HG03565 (cell line): ENCODE results near the gene MAPKAPK2.
"Not testable (repeated sequence)": the region's sequence is repeated elsewhere in the genome, so short reads cannot be mapped to it uniquely, and the experiment has no call there.

ENCODE experiments used
- ATAC-seq: cut with Tn5 transposase; IDR thresholded peaks from one replicate; pipeline ENCODE4 v1.9.1; 2021; ENCODE audit warnings: mild to moderate bottlenecking, moderate library complexity; ENCODE audit not compliant: unreplicated experiment

The MAPKAPK2 gene

DNA sequence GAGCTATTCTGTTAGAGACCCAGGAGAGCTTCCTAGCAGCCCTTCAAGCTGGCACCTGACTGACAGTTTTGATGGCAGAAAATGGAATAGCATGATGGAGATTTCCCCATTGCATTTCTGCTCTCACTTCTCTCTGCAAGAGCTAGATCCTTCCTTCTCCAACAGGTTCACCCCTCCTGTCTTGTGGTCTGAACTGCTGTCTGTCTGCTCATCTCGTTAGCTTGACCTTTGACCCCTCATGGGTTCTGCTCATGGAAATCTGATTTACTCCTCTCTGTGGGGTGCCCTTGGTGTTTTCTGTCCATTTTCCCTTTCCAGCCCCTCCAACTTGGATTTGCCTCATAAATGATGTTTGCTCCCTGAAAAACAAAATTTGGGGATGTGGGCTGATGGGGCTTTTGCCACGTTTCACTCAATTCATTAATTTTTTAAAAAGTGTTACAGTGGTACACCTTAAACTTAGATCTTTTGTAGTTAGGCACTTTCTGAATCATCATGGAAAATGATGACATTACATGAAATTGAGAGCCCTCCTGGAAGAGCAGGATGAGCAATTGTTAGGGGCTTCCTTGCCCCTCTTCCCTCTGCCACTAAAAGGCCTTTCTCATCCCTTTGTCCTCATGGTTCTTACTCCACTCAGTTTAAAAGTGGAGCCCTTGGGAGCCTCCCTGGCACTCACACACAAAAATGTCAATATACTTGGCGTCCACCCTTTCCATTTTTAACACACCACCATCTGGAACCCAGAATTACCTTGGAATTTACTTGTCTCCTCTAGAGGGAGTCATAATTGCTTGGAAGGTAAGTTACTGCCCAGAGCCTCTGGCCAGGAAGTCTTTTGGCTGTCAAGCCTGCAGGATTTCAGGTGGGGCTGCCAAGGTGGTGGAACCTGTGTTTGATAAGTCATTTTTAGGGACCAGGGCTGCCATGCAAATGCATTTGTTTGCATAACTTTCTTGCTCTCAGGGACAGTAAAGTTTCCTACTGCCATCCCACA is 54.0 kb downstream of the MAPKAPK2 start:
- ATAC-seq, result no peak

DNA sequence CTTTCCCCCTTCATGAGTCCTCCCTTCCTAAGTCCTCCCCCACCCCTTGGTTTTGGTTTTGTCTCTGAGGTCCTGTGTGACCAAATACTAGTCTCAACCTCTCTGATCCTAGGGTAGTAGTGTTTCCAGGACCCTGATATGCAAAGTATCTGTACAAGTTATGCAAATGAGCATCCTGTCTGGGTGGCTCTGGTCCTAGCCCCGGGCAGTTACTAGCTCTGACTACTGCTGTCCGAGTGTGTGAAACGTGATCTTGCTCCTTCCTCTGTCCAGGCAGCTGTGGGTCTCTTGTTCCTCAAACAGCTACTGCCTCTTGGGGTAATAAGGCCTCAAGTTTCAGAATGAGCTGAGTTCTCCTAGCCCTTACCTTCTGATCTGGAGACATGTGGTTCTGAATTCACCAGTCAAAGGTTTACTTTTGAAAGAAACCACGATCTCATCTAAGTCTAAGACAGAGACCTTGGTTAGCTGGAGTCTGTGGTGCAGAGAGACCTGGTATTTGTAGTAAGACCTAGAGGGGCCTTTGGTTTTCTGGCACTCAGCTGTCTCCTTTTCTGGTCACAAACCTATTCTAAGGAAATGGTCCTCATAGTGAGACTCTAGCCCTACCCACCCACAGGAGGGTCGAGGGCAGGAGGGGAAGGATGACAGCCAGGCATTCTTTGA is 54.8 kb downstream of the MAPKAPK2 start:
- ATAC-seq, result peak; percentile 74

DNA sequence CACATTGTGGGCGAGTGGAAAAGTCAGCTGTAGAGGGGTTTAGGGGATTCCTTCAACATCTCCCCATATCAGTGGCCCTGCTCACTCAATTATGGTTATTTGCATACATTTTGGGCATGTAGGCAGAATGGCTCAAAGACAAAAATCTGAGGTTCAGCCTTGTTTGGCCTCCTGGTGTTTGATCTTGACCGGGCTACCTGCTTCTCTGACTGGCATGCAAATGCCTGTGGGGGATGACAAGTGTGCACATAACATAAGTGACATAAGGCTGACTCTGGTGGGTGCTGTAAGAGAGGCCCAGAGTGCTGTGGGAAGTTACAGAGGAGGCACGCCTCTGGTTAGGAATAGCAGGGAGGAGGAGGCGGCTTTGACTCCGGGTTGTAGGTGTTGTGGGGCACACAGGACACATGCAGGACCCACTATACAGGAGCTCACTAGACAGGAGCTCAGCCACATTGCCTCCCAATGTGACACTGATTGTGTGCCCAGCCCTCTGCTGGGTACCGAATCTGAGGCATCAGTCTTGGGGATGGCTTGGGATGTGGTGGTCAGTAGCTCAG is 56.5 kb downstream of the MAPKAPK2 start:
- no peak for ATAC-seq

DNA sequence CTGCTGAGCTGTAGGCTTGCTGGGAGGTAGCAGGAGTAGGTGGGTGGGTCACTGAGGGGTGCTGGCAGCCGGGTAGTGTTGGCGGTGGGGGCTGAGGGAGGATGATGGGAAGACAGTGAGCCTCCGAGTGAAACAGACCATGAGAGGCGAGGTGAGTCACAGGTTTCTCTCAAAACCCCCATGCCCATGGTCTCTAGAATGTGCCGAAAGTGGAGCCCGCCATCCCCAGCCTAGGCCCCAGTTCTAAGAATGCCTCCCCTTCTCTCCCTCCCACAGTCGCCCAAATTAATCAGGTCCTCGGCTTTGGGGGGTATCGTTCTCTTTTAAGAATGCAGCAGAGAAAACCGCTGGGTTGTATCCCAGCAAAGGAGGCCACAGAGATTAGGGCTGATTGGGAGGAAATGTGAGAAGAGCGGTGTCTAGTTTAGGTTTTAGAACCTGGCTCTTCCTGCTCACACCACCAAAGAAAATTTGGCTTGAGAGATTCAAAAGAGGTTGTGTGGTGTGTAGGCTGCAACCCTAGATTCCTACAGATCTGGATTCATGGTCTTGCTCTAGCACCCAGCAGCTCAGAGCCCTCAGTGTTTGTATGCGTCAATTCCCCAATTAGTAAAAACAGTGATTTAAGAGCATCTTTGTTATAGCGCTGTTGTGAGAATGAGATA is 58.1 kb downstream of the MAPKAPK2 start:
- no peak for ATAC-seq

DNA sequence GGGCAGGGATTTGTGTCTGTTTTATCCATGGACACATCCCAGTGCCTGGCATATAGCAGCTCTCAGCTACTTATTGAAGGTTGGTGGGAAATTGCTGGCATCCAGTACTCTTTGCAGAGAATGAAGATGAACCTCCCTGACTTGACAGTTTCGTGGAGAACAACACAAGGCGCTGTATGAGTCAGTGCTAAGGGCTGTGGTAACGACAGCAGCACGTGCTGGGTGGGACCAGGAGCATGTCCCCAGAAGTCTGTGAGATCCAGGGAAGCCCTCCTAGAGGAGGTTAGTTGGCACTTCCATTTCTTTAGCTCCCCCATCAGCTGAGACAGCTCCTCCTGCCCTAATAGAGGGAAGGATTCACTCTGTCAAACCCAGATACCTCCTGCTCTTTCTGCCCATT is 60.0 kb downstream of the MAPKAPK2 start:
- ATAC-seq, result no peak

DNA sequence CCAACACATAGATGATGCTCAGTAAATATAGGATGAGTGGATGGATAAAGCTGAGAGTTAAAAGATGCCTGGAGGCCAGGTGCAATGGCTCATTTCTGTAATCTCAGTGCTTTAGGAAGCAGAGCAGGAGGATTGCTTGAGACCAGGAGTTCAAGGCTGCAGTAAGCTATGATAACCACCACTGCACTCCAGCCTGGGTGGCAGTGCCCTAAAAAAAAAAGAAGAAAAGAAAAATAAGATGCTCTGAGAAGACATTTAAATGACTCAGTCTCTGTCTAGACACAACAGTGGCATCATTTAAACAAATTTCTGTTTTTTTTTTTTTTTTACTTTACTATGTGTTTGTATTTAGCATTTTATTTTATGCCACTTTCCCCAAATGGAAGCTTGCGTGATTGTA is 60.6 kb downstream of the MAPKAPK2 start:
- no peak for ATAC-seq

DNA sequence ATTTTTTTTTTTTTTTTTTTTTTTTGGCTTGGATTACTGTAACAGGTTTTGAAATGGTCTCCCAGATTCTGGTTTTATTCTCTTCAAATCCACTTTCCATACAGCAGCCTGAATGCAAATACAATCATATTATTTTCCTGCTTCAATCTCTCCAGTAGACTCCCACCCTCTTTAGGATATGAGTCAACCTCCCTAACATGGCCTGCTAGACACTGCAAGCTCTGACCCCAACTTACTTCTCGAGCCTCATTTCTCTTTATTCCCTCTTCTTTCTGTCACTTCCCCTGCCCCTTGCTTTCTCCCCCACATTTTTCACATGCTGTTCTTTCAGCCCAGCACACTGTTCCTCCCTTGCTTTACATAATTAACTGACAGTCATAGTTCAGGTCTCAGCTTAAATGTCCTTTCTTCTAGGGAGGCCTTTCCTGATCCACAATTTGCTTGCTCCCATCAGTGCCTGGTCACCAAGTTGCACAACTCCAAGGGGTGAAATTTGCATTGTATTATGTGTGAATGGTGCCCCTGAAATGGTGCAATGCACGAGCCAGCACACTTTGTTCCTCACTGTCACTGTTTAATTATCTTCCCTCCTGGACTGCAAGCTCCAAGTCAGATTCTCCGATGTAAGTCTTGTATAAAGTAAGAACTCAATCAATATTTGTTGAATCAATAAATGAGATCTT is 63.8 kb downstream of the MAPKAPK2 start:
- ATAC-seq, result no peak

DNA sequence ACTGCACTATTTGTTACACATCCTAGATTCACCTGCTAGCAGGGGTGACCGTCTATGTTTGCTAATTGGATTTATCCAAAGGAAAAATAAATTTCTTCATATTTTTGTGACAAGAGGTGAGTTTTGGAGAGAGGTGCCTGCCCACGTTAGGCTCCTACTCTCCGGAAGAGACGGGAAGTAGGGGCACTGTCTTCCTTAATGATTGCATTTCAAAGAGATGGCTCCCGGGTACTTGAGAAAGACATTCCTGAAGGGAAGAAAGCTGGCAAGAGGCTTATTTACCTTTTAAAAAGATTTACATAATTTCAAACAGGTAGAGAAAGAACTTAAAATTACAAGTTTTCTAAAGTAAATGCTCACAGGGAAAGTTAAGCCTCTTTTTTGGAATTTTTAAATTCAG is 67.2 kb downstream of the MAPKAPK2 start:
- ATAC-seq, result no peak

DNA sequence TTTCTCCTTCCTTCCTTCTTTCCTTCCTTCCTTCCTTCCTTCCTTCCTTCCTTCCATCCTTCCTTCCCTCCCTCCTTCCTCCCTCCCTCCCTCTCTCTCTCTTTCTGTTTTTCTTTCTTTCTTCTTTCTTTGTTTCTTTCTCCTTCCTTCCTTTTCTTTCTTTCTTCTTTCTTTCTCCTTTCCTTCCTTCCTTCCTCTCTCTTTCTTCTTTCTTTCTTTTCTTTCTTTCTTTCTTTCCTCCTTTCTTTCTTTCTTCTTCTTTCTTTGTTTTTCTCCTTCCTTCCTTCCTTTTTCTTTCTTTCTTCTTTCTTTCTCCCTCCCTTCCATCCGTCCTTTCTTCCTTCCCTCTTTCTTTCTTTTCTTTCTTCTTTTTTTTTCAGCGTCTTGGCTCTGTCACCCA is 67.8 kb downstream of the MAPKAPK2 start:
- ATAC-seq, result no peak

DNA sequence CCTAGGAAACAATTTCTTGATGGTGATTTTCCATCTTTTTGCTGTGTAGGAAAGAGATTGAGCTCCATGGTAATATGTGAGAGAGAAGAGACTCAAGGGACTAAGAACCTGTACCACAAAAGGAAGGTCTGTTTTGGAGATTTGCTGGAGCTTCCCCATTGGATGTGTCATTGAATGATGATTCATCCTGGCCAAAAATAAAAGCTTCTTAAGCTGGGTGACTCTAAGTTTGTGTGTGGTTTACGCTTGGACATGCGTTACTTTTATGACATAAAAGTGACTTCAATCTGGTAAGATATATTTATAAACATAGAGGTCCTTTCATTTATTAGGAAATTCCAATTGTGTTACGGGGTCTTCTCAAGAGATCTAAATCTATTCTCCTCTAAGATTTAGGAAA is 68.4 kb downstream of the MAPKAPK2 start:
- no peak for ATAC-seq

DNA sequence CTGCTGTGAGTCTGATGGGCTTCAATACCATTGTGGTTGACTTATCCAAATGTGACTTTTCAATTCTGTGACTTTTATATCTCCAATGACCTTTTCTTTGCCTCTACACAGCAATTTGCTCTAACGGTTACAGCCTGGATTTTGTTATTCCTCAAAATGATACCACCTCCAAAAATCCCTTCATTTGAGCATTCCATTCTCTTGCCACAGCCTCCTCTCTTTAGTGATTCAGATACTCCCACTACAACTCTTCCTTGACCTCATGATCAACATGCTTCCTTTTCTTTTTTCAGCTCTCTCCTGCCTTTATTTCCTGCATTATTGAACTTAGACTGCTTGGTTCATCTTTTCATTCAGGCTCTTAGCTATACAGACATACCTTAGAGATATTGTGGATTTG is 69.3 kb downstream of the MAPKAPK2 start:
- ATAC-seq, result no peak

DNA sequence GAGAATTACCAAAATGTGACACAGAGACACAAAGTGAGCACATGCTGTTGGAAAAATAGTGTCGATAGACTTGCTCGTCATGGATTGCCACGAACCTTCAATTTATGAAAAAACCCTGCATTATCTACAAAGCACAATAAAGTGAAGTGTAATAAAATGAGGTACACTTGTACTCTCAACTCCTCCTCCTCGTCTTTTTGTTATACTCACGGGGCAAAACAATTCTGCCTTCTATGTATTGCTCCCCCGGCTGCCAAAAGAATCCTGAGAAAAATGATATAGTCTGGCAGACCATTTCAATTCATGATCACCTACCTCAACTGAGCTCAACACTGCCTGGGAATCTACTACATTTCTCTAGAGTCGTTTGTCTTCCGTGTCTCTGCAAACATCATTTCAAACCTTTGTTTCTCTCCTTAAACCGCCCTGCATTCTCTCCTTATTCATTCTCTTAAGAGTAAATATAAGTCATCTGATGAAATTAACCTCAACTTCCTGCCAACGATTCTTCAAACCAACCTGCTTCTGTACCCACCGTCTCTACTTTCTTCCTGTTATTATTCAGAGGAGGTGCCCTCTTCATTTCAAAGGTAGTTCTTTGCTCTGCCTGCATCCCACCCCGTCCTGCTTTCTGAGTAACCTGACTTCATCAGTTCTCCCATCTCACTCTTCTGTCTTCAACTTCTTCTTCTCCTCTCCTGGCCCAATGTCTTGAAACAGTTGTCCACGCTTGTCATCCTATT is 73.0 kb downstream of the MAPKAPK2 start:
- no peak for ATAC-seq

DNA sequence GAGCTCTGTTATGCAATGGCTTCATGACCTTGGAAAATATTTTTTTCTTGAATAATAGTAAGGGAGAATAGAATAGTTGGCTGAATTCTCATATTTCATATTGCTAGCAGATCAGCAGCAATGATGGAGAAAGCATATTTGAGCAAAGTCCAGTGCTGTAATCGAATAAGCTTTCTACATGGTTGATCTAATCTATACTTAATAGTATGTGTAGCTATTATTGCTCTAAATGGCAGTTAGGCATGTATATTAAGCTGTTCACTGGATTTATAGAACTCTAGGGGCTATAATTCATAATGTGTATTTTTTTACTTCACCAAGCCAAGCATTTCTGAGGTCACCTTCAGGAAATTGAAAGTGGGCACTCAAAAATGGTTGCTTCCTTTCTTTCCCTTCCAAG is 75.9 kb downstream of the MAPKAPK2 start:
- no peak for ATAC-seq

DNA sequence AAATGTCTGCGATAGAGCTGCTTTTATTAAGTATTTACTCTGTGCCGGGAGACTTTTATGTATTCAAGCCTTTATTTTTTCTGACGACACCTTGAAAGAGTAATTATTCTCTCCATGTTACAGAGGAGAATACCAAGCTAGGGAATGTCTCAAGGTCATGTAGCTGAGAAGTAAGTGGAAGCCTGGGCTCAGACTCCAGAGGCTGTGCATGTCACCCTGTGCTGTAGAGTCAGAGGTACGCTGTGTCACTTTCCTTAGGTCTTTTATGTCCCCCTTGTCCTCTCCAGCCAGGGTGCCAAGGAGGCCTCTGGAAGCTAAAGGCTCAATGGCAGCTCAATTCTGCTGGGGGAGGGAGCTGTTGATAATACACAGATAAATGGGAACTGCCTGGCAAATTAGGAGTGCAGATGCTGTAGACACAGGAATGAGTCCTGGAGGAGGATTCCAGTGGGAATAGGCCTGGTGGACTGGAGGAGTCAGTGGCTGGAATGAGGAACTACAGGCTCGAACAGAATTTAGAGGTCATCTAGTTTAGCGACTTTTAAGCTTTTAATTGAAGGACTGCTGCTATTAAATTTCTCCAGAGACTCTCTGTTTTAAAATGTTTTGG is 76.6 kb downstream of the MAPKAPK2 start:
- ATAC-seq, result no peak

DNA sequence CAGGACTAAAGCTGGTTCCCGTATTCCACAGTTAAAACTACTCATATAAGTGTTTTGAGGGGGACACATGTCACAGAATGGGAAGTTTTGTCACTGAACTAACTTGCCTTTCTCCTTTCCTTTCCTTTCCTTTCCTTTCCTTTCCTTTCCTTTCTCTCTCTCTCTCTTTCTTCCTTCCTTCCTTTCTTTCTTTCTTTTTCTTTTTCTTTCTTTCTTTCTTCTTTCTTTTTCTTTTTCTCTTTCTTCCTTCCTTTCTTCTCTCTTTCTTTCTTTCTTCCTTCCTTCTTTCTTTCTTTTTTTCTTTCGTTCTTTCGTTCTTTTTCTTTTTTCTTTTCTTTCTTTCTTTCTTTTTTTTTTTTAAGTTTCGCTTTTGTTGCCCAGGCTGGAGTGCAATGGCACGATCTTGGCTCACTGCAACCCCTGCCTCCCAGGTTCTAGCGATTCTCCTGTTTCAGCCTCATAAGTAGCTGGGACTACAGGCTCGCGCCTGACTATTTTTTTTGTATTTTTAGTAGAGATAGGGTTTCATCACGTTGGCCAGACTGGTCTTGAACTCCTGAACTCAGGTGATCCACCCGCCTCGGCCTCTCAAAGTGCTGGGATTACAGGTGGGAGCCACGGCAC is 78.1 kb downstream of the MAPKAPK2 start:
- not testable (repeated sequence) for ATAC-seq

DNA sequence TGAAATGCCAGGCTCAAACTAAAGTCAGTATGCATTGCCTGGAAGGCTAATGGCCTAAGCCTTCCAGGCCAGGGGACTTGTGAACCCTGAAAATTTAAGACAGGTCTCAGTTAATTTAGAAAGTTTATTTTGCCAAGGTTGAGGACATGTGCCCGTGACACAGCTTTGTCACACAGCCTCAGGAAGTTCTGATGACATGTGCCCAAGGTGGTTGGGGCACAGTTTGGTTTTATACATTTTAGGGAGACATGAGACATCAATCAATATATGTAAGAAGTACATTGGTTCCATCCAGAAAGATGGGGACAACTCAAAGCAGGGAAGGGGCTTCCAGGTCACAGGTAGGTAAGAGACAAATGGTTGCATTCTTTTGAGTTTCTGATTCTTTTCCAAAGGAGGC is 81.1 kb downstream of the MAPKAPK2 start:
- ATAC-seq, result not testable (repeated sequence)

DNA sequence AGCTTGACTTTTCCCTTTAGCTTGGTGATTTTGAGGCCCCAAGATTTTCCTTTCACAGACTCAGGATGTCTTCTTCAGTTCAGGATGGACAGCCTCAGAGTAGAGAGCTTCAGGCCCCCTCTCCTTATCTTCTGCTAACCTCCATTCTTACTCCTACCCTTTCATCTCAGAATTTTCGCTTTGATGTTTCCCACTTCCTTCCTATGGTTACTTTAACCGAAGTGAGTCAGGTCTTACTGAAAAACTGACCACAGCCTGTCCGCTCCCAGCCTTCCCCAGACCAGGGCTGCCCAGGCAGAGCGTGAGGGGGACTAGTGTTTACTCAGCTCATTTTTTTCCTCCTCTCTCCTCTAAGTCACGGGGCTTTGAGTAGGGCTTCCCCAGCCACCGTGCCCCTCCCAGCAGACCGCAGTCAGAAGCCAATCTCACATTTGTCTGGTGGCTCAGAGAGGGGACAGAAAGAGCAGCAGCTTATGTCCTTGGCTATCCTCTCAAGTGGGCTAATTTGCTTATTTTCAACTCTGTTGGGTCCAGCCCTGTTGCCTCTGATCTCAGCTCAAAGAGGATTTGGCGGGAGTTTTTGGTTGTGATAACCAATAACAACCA is 81.6 kb downstream of the MAPKAPK2 start:
- ATAC-seq, result peak; percentile 47

DNA sequence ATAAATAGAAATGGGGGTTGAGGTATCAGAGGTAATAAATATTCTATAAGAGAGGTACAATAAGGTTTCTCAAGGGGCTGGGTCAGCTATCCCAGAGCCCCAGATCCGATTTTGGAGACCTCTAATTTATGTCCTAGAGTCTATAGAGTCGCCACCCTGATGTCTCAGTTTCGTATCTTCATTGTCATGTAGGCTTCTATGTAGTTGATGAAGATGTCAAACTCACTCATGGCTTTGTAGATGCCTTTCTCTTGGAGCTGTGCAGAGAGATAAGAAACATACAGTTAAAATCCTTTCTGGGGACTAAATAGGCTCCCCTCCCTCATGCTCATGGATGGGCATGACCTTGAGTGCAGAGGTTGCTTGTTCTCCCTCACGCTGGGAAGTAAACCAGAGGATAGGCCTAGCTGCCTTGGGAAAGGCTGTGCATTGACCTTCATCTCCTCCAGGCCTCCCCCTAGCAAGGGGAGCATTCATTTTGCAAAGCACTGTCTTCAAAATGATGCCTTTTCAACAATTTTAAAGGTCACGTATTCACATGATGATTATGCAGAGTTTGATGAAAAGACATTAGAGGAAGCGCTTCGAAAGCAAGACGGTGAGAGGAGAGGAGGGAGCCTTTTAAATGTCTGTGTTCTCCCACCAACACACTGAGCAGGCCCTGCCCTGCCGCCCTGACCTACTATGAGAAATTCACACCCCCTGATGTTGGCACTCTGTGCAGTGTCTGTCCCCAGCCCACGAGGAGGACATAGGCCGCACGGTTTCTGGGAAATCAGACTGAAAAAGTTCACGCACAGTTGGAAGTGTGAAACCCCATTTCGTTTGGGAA is 84.0 kb downstream of the MAPKAPK2 start:
- ATAC-seq, result no peak
